MM.1S (cell line): Measurements from ENCODE around the gene RBPMS2.

ENCODE experiments used
- DNase-seq: peaks from one replicate; pipeline ENCODE4 v3.0.0-alpha.2; 2015
- H2AFZ ChIP-seq: fragments of 300-600 bp; sonication (generic); 2 replicates; pipeline ENCODE4 v1.6.0; 2016; ENCODE audit warnings: antibody characterized with exemption, low read length
- H3F3A ChIP-seq: fragments of 300-600 bp; sonication (generic); 2 replicates; pipeline ENCODE4 v1.6.1; 2016; ENCODE audit warnings: mild to moderate bottlenecking, antibody characterized with exemption, low read length, moderate library complexity, mixed read lengths; ENCODE audit not compliant: insufficient read depth
- H3K27ac ChIP-seq: fragments of 300-600 bp; sonication (generic); 2 replicates; pipeline ENCODE4 v1.5.1; 2016; ENCODE audit warnings: mild to moderate bottlenecking, low read length
- H3K27me3 ChIP-seq: fragments of 300-600 bp; sonication (generic); replicated peaks from 2 replicates; pipeline ENCODE4 v1.6.0; 2016; ENCODE audit warnings: low read length; ENCODE audit not compliant: insufficient read depth
- H3K36me3 ChIP-seq: fragments of 300-600 bp; sonication (generic); replicated peaks from 2 replicates; pipeline ENCODE4 v1.6.1; 2016; ENCODE audit warnings: mild to moderate bottlenecking, low read length, mixed read lengths; ENCODE audit not compliant: insufficient read depth
- H3K4me1 ChIP-seq: fragments of 300-600 bp; sonication (generic); 2 replicates; pipeline ENCODE4 v1.6.1; 2016; ENCODE audit warnings: low read length, mixed read lengths
- H3K4me2 ChIP-seq: fragments of 300-600 bp; sonication (generic); 2 replicates; pipeline ENCODE4 v1.6.0; 2016; ENCODE audit warnings: low read depth, low read length
- H3K4me3 ChIP-seq: fragments of 300-600 bp; sonication (generic); 2 replicates; pipeline ENCODE4 v1.5.1; 2016; ENCODE audit warnings: low read length, mixed read lengths
- H3K79me2 ChIP-seq: fragments of 300-600 bp; sonication (generic); 2 replicates; pipeline ENCODE4 v1.6.1; 2016; ENCODE audit warnings: mixed run types, low read length, mixed read lengths
- H3K9ac ChIP-seq: fragments of 300-600 bp; sonication (generic); 2 replicates; pipeline ENCODE4 v1.6.1; 2016; ENCODE audit warnings: low read length, mixed read lengths
- H3K9me2 ChIP-seq: fragments of 300-600 bp; sonication (generic); replicated peaks from 2 replicates; pipeline ENCODE4 v1.6.1; 2016; ENCODE audit warnings: mild to moderate bottlenecking, low read length, mixed read lengths; ENCODE audit not compliant: insufficient read depth
- H3K9me3 ChIP-seq: fragments of 300-600 bp; sonication (generic); replicated peaks from 2 replicates; pipeline ENCODE4 v1.6.1; 2016; ENCODE audit warnings: mild to moderate bottlenecking, low read length, mixed read lengths; ENCODE audit not compliant: insufficient read depth
- H4K20me1 ChIP-seq: fragments of 300-600 bp; sonication (generic); 2 replicates; pipeline ENCODE4 v1.6.1; 2016; ENCODE audit warnings: mild to moderate bottlenecking, low read length, moderate library complexity, mixed read lengths; ENCODE audit not compliant: insufficient read depth
- CTCF ChIP-seq: fragments of 300-600 bp; sonication (generic); IDR thresholded peaks from 2 replicates; pipeline ENCODE4 v1.5.1; 2016; ENCODE audit warnings: antibody characterized with exemption, low read length, mixed read lengths
- EZH2 ChIP-seq: fragments of 300-600 bp; sonication (generic); optimal IDR thresholded peaks from 2 replicates; pipeline ENCODE3; 2017; ENCODE audit warnings: low read depth, mild to moderate bottlenecking, antibody characterized with exemption, low read length, mixed read lengths
- EZH2phosphoT487 ChIP-seq: fragments of 300-600 bp; sonication (generic); IDR thresholded peaks from 2 replicates; pipeline ENCODE4 v1.6.1; 2018; ENCODE audit warnings: antibody characterized with exemption, low read length

The RBPMS2 gene

GRCh38 chr15:64808785-64809453, 33.5 kb upstream of the RBPMS2 start:
- Histone ChIP-seq H3K9ac (no peak overlapping the region), H3K4me1 (no peaks in the 10 kb centered on the region)

GRCh38 chr15:64807751-64808222, 32.4 kb upstream of the RBPMS2 start:
- no peak overlapping the region for H3K4me3 ChIP-seq
- TF ChIP-seq EZH2phosphoT487 = no peak
- no peak for TF ChIP-seq EZH2
- no peak for TF ChIP-seq CTCF
- H3K36me3 ChIP-seq = no peaks in the 10 kb centered on the region
- H3F3A ChIP-seq = no peaks in the 10 kb centered on the region
- H3K79me2 ChIP-seq = no peaks in the 10 kb centered on the region
- H3K4me1 ChIP-seq = no peaks in the 10 kb centered on the region
- H3K27ac ChIP-seq = no peak overlapping the region
- H3K9ac ChIP-seq = no peak overlapping the region
- no peaks in the 10 kb centered on the region for H4K20me1 ChIP-seq
- 0 out of 2 replicates have a peak, but pooled peaks cover 3% of the 10 kb centered on the region for H3K27me3 ChIP-seq
- no peak for DNase-seq
- no peaks in the 10 kb centered on the region for H3K9me3 ChIP-seq
- H2AFZ ChIP-seq = no peak overlapping the region
- H3K4me2 ChIP-seq = no peak overlapping the region
- H3K9me2 ChIP-seq = no peaks in the 10 kb centered on the region

More at GRCh38 chr15:64808785-64809453, 33.5 kb upstream of the RBPMS2 start:
- no peak overlapping the region for H2AFZ ChIP-seq
- DNase-seq = no peak
- H3K4me2 ChIP-seq = no peak overlapping the region
- H3K9me3 ChIP-seq = no peaks in the 10 kb centered on the region
- H3K27me3 ChIP-seq = 0 out of 2 replicates have a peak, but pooled peaks cover 3% of the 10 kb centered on the region
- H4K20me1 ChIP-seq = no peaks in the 10 kb centered on the region
- no peak for TF ChIP-seq EZH2
- no peak for TF ChIP-seq EZH2phosphoT487
- TF ChIP-seq CTCF = no peak
- H3K36me3 ChIP-seq = no peaks in the 10 kb centered on the region
- no peaks in the 10 kb centered on the region for H3F3A ChIP-seq
- no peaks in the 10 kb centered on the region for H3K9me2 ChIP-seq
- no peaks in the 10 kb centered on the region for H3K79me2 ChIP-seq
- no peak overlapping the region for H3K4me3 ChIP-seq
- no peak overlapping the region for H3K27ac ChIP-seq

GRCh38 chr15:64807051-64807749, 31.8 kb upstream of the RBPMS2 start:
- H2AFZ ChIP-seq = no peak overlapping the region
- H3K27me3 ChIP-seq = 0 out of 2 replicates have a peak, but pooled peaks cover 3% of the 10 kb centered on the region
- H3K9me2 ChIP-seq = no peaks in the 10 kb centered on the region
- no peak for TF ChIP-seq CTCF
- no peak for TF ChIP-seq EZH2phosphoT487
- no peak for TF ChIP-seq EZH2
- no peaks in the 10 kb centered on the region for H3K9me3 ChIP-seq
- H3K9ac ChIP-seq = no peak overlapping the region
- no peaks in the 10 kb centered on the region for H4K20me1 ChIP-seq
- no peak overlapping the region for H3K27ac ChIP-seq
- no peak overlapping the region for H3K4me3 ChIP-seq
- no peak for DNase-seq
- H3K79me2 ChIP-seq = no peaks in the 10 kb centered on the region
- no peak overlapping the region for H3K4me2 ChIP-seq
- no peaks in the 10 kb centered on the region for H3K4me1 ChIP-seq
- no peaks in the 10 kb centered on the region for H3F3A ChIP-seq
- H3K36me3 ChIP-seq = no peaks in the 10 kb centered on the region
